CD4-positive, alpha-beta T cell treated with Interferon gamma for 1 hour (primary cell): ENCODE measurements around the gene LRP1.
"Not testable (repeated sequence)": the region's sequence is repeated elsewhere in the genome, so short reads cannot be mapped to it uniquely, and the experiment has no call there.

Experiments used
- DNase-seq: peaks from one replicate; pipeline ENCODE4 v3.0.0-alpha.2; 2020

The LRP1 gene

GRCh38 chr12:57112492-57113294, 15.6 kb upstream of the LRP1 start:
- DNase-seq = no peak

GRCh38 chr12:57116580-57117281, 11.6 kb upstream of the LRP1 start:
- DNase-seq = no peak

GRCh38 chr12:57118711-57119271, 9.5 kb upstream of the LRP1 start:
- peak; percentile 22 for DNase-seq

- DNase-seq = no peak
These were observed 8.8 kb upstream of the LRP1 start for GRCh38 chr12:57119294-57120085.

- DNase-seq = not testable (repeated sequence)
These were observed 7.6 kb upstream of the LRP1 start for GRCh38 chr12:57120718-57121117.

GRCh38 chr12:57123813-57124212, 4.5 kb upstream of the LRP1 start:
- DNase-seq = no peak

- peak; percentile 68 for DNase-seq
These were observed 3.9 kb upstream of the LRP1 start for GRCh38 chr12:57124261-57124877.

- DNase-seq = no peak
These were observed 2.2 kb upstream of the LRP1 start for GRCh38 chr12:57126061-57126460.

GRCh38 chr12:57126561-57126960, 1.7 kb upstream of the LRP1 start:
- DNase-seq = no peak

GRCh38 chr12:57127101-57127725, 1.1 kb upstream of the LRP1 start:
- DNase-seq = peak; percentile 63

GRCh38 chr12:57128519-57129247, 400 bp downstream of the LRP1 start:
- no peak for DNase-seq

- DNase-seq = no peak
These were observed 1.1 kb downstream of the LRP1 start for GRCh38 chr12:57129321-57129842.

- DNase-seq = peak; percentile 14
These were observed 1.6 kb downstream of the LRP1 start for GRCh38 chr12:57129889-57130288.

GRCh38 chr12:57130941-57131340, 2.7 kb downstream of the LRP1 start:
- no peak for DNase-seq

- no peak for DNase-seq
These were observed 3.8 kb downstream of the LRP1 start for GRCh38 chr12:57131896-57132744.

GRCh38 chr12:57133013-57133569, 4.8 kb downstream of the LRP1 start:
- DNase-seq = no peak

GRCh38 chr12:57133916-57134315, 5.6 kb downstream of the LRP1 start:
- no peak for DNase-seq

GRCh38 chr12:57134949-57135348, 6.7 kb downstream of the LRP1 start:
- no peak for DNase-seq

- no peak for DNase-seq
These were observed 7.4 kb downstream of the LRP1 start for GRCh38 chr12:57135527-57136326.
